OCI-LY3 (cell line): Measurements from ENCODE around the gene VKORC1.

Source experiments
- CTCF ChIP-seq: fragments of 200-600, 300-600 bp; sonication (generic); IDR thresholded peaks from 2 replicates; pipeline ENCODE4 v1.5.1; 2014; ENCODE audit warnings: antibody characterized with exemption, low read length, low read depth
- EZH2phosphoT487 ChIP-seq: fragments of 200-600 bp; shearing (Covaris generic); IDR thresholded peaks from 2 replicates; pipeline ENCODE4 v1.6.1; 2018; ENCODE audit warnings: antibody characterized with exemption, mixed run types, low read depth

DNA sequence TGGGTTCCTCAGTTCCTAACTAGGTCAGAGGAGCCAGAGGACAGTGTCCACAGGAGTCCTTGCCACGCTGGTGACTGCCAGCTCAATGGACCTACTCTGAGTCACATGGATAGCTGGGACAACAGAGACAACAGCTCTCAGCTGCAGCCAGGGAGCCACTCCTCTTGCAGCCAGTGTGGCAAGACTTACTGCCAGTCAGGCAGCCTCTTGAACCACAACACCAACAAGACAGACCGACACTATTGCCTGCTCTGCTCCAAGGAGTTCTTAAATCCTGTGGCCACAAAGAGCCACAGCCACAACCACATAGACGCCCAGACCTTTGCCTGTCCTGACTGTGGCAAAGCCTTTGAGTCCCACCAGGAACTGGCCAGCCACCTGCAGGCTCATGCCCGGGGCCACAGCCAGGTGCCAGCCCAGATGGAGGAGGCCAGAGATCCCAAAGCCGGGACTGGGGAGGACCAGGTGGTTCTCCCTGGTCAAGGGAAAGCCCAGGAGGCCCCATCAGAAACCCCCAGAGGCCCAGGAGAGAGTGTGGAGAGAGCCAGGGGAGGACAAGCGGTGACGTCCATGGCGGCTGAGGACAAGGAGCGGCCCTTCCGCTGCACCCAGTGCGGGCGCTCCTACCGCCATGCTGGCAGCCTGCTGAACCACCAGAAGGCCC lies 13.7 kb downstream of the VKORC1 start:
- no peak for TF ChIP-seq CTCF
- no peak for TF ChIP-seq EZH2phosphoT487
